Colonic mucosa (tissue), 2 donors: ENCODE results near the gene DOHH. TPM values are rescaled to one million over a fixed set of nuclear protein-coding genes. Genes with fewer than 3 reads are reported as not detected.

Source experiments
- total RNA-seq, 2 donors: library from RNA; stranded (reverse); fragmentation: NEBNext Ultra II Directional in 1 of 2; extraction: Animal tissue kit (Norgen Biotek cat#: 25700) in 1 of 2; gene quantifications; one replicate each; pipeline ENCODE4 v1.2.1, GENCODE V29; 2021
- donor health status: DM: no; HTN: no; CAD: no.
- donor health status: DM: no; HTN: no; CAD: no.

Gene DOHH
- total RNA-seq, 2 donors from 2014 or later = 9.5 to 24.4 TPM

Other genes with a start within 250 kb of the DOHH start
- 10 to 100 TPM; 42.0 to 71.3 TPM for gene NFIC, start 134.1 kb downstream of the DOHH start, total RNA-seq
- 10 to 100 TPM; 16.1 to 59.0 TPM for gene SMIM24, start 20.1 kb downstream of the DOHH start, total RNA-seq
- 1 to 10 TPM; 4.3 to 6.2 TPM for gene SMIM44, start 17.2 kb downstream of the DOHH start, total RNA-seq
- gene FZR1, start 5.6 kb upstream of the DOHH start, total RNA-seq = 10 to 100 TPM; 45.8 to 62.5 TPM
- 1 to 10 TPM; 1.5 to 4.7 TPM for gene TEKTIP1, start 38.5 kb upstream of the DOHH start, total RNA-seq
- 10 to 100 TPM; 28.4 to 54.3 TPM for gene MFSD12, start 56.9 kb upstream of the DOHH start, total RNA-seq
- gene HMG20B, start 72.3 kb upstream of the DOHH start, total RNA-seq = 100 to 1,000 TPM in 1 of 2 donors, 10 to 100 TPM in 1; 87.9 to 118 TPM
- 1 to 10 TPM in 1 of 2 donors, under 1 TPM in 1; 0.40 to 1.1 TPM for gene GIPC3, start 84.8 kb upstream of the DOHH start, total RNA-seq
- 1 to 10 TPM; 1.5 to 1.7 TPM for gene TBXA2R, start 106.2 kb upstream of the DOHH start, total RNA-seq
- 10 to 100 TPM; 12.0 to 35.1 TPM for gene CACTIN, start 126.1 kb upstream of the DOHH start, total RNA-seq
- gene PIP5K1C, start 199.8 kb upstream of the DOHH start, total RNA-seq = 10 to 100 TPM; 22.8 to 31.2 TPM
- 100 to 1,000 TPM; 268 to 296 TPM for gene TJP3, start 207.7 kb upstream of the DOHH start, total RNA-seq